HCEC 1CT (cell line): Measurements from ENCODE around the gene TNS1.
A peak's percentile ranks its signal among the peaks of the same experiment; 100 is the strongest.

Experiments used
- DNase-seq: peaks from one replicate; pipeline ENCODE4 v3.0.0-alpha.2; 2017

The TNS1 gene

DNA sequence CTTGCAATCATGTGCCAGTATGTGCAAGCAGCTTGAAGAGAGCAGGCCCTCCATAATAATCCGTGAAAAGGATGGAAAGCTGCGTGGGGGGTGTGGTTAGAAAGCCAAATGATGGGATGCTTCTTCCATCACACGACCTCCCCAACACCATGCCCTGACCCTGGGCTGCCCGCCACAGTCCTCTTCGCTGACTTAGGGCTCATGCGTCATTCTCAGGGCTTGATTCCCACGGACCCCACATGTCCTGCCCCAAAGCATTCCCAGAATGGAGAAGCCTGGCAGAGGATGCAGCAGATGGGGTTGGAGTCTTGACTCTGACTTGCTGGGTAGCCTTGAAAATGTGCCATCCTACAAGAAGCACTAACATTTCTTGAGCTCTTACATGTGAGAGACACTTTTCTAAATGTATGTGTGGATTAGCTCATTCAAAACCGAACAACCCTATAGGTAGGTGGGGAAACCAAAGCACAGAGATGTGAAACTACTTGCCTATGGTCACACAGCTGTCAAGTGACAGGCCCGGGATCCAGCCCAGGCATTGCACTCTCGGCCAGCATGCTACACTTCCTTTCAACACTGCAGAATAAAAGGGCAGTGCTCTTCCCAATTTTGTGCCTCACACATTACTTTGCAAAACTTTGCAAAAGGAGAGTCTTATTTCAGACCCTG lies 3.7 kb downstream of the TNS1 start:
- no peak for DNase-seq

DNA sequence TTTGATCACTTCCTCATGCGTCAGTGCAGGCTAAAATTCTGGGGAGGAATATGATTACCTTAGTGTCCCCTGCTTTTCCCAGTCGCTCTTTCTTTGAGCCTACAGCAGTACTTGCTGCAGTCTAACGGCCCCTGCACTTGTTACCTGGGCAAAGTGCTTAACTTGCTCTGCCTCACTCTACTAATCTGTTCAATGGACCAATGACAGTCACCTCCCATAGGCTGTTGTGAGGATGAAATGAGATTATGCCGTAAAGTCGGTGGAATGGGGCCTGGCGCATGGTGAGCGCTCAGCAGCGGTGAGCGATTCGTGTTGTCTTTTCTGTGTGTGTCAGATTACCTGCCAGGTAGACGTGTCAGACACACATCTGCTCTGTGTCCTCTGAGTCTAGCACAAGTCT lies 5.3 kb downstream of the TNS1 start:
- DNase-seq = no peak

GRCh38 chr2:217996361-217996760 lies 6.4 kb downstream of the TNS1 start:
- DNase-seq = peak; percentile 74

DNA sequence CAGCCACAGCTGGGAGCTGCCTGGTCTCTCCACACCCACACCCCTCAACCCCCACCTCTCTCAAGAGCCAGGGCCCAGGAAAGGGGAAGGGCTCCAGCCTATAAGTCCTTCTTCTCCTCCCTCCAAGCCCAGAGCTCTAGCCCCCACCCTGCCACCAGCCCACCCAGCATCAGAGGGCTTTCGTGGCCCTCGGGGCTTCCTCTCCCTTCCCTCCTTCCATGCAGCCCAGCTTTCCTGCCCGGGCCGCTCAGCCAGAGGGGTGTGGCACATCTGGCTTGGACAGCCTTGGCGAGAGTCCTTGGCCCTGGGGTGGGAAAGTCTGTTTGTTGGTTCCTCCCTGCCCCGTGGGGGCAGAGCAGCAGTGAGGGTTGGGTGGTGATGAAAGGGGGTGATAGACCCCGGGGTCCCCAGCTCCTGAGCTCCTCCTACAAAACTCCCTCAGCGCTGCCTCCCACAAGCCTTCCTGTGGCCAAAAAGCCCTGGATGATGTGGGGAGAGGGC lies 7.0 kb downstream of the TNS1 start:
- no peak for DNase-seq

DNA sequence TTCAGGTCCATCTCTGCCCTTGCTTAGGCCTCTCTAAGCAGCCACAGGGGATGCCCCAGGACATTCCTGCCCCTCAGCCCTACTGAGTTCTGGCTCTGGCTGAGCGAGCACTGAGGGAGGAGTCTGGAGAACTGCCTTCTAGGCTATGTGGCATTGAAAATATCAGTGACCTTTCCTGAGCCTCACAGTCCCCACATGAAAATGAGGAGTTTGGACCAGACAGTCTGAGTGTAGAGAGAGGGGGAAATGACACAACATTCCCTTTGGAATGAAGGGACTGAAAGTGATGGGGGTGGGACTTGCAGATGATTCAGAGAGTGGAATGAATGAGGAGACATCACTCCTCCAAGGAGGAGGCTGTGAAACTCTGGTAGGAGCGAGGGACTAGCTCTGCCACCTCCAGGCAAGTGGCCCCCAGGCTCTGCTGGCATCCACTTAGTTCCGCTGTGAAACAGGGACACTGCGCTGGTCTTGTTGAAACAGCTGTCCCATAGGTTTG lies 8.0 kb downstream of the TNS1 start:
- DNase-seq = peak; percentile 79

DNA sequence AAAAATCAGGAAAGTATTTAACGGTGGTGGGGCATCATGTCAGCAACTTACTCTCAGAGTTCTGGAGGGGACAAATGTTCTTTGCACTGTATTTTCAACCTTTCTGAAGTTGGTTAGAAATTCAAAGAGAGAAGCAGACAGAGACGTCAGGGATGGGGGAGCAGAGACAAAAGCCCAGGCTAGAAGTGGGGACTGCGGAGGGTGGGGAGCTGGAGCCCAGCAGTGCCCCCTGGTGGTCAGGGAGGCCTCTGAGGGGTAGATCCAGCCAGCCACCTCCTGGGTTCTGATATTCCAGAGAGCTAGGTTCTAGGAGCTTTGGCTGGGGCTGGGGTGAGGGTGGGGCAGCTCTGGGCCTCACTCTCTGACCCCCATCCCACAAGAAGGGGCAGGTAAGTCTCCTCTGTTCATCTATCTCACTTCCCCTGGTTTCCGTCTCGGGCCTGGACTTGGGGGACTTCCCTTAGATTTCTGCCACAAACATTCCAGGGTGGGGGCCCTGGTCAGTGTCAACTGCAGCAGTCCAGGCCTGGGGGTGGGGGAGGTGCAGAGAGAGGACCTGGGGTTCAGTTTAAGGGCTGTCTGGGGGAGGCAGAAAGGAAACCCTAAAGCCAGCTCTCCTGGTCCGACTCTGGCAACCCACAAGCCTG lies 8.9 kb downstream of the TNS1 start:
- DNase-seq = peak; percentile 38

DNA sequence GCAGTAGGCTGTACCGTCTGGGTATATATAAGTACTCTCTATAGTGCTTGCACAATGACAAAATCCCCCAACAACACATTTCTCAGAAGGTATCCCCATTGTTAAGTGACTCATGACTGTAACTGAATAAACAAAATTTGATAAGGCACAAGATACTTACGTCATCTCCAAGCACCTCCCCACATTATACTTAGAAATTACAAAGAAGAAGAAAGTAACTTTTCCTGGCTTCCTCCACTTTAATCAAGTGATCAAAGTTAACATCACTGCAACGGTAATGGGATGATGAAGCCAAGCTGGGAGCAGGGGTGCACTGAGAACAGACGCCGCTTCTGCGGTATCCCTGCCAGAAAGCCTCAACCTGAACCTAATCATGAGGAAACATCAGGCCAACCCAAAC lies 9.7 kb downstream of the TNS1 start:
- DNase-seq = peak; percentile 70

- no peak for DNase-seq
Observed at GRCh38 chr2:217992061-217992460, 10.7 kb downstream of the TNS1 start.

DNA sequence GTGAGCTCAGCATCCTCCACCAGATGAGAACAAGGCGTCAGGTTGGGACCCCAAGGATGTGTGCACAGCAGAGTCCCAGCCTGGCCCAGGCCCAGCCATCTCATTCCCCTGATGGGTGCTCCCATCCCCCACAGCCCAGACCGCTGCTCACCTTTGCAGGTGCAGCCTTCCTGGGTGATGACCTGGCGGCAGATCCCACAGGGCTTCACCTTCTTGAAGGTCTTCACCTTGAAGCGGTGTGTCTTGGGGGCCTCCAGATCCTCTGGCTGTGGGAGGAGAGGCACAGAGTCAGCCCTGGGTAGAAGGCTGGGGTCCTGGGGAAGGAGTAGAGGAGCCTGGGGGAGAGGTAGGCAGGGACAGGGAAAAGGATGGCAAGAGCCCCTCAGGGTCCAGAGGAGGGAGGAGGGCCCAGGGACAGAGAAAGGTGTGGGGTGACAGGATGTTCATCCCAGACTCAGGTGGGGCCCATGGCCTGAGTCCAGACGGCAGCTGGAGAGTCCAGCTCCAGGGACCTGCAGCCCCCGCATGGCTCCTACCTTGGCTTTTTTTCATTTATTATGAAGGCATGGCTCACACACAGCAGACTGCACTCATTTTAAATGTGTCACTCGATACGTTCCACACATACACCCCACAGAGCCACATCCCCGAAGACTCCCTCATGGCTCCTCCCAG lies 11.9 kb downstream of the TNS1 start:
- DNase-seq = no peak

DNA sequence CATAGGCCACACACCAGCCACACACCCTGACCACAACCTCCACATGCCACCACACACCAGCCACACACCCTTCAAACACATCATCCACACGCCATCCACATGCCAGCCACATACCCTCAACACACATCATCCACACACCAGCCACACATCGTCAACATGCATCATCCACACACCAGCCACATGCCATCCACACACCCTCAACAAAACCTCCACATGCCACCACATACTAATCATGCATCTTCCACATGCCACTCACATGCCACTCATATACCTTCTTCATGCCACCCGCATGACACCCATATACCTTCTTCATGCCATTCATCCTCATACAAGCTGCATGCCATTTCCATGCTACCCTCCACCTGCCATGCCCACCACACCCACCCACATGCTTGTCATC lies 12.4 kb downstream of the TNS1 start:
- DNase-seq = no peak

DNA sequence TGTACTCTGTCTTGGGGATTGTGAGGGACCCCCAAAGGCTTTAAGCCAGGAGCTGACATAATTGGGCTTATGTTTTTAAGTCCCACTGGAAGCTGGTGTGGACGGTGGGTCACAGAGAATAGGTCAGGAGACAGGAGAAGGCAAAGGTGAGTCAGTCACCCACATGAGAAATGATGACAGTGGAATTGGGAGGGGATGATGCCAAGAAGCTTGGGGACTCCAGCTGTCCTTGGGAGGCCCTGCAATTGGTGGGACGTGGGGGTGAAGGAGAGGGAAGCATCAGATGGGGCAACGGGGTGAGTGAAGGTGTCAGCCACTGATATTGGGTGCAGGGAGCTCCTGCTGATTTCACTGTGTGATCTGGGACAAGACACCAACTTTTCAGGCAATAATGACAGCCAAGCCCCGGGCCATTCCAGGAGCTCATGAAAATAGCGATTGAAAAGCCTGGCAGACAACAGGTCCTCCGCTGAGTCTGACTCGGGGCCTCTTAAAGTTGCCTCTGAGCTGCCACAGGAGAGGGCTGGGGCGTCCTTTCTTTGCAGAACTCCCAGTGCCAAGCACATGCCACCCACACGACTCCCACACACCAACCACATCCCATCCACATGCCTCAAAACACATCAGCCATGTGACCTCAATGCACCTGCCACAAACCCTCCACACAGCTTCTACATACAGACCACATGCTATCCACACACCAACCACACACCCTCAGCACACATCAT lies 13.4 kb downstream of the TNS1 start:
- DNase-seq = no peak

DNA sequence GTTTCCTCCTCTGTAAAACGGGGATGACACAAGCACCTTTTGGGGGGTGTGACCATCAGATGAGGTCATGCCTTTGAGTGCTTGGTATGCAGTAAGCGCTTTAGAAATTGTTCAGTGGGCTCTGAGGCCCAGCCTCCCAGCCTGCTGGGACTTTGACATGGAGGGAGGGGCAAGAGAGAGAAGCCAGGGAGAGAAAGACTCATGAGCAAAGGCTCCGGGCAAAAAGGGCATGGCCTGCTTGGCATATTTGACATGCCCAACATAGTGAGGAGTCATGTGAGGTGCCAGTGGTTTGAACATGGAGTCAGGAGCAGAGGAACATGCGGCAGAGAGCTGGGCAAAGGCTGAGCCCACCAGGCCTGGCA lies 14.0 kb downstream of the TNS1 start:
- DNase-seq = no peak

DNA sequence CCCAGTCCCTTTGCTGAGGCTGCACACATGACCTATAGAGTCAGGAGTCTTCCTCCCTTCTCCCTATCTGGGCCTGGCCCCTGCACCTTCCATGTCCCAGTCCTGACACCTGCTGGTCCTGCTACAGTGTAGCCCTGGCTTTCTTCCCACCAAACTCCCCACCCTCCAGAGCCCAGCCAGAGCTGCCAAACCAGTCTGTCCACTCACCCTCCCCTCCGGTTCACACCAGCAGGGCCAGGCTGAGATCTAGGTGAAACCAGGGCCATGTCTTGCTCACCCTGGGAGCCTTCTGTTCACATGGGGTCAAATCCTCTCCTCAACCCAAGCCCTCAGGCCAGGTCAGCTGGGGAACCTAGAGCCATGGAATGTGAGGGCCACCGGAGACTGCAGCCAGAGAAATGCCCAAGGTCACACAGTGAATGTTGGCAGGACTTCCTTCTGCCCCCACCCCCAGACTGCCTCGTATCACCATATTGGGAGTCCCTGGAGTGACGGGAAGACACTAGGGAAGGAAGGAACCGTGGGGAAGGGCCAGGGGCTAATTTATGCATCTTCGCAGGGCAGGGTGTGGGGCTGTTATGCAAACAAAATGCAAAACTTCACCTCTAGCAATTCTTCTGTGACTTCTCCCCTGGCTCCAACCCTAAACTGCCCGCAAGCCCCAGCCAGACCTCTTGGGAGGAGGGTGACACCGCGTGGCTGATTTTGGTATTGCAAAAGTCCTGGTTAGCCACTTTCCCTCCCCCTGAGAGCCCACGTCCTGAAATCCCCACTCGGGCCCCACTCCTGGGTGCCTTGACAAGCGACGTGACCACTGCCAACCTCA lies 14.6 kb downstream of the TNS1 start:
- peak; percentile 50 for DNase-seq

GRCh38 chr2:217987391-217987790 lies 15.4 kb downstream of the TNS1 start:
- no peak for DNase-seq

DNA sequence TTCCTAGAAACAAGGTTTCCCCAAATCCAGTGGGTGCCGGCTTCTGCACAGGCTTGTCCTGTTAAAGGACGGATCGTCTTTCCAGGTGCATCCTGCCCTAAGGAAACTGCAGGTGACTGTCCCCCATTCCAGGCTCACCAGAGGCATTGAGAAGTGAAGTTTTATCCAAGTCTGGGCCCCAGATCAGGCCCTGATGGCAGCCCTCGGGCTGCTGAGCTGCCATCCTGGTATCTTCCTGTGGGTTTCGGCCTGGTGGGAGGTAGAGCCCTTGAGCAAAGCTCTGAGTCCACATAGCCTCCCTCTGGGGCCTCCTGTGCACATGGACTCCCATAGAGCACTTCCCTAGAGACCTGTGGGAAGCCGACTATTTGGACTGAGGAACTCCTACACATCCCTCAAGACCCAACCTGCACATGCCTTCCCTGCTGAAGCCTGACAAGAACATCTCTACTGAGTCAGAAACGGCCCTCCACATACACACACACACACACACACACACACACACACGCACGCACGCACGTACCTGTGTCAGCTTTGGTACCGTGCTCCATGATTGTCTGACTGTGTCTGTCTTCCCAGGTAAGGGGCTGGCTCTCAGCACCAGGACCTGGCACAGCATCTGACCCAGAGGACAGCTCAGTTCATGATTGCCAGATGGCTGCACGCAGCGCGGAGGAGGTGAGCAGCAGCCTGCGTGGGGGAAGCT lies 16.4 kb downstream of the TNS1 start:
- DNase-seq = no peak

- DNase-seq = no peak
Observed at GRCh38 chr2:217983276-217984233, 19.2 kb downstream of the TNS1 start.

DNA sequence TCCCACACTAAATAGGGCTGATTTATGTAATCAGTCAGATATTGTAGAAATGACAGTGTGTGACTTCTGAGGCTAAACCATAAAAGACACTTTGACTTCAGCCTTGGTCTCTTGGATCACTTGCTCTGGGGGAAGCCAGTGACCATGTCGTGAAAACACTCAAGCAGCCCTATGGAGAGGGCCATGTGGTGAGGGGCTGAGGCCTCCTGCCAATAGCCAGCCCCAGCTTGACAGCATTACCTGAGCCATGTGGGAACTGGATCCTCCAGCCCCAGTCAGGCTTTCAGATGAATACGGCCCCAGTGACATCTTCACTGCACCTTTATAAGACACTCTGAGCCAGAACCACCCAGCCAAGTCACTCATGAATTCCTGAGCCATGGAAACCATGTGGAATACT lies 20.8 kb downstream of the TNS1 start:
- DNase-seq = no peak

GRCh38 chr2:217981084-217981730 lies 21.6 kb downstream of the TNS1 start:
- no peak for DNase-seq

GRCh38 chr2:217980591-217980990 lies 22.2 kb downstream of the TNS1 start:
- DNase-seq = no peak

GRCh38 chr2:217980036-217980435 lies 22.8 kb downstream of the TNS1 start:
- DNase-seq = no peak
